ENCODE results near the gene NPIPA1.
"Not testable (repeated sequence)": the region's sequence is repeated elsewhere in the genome, so short reads cannot be mapped to it uniquely, and the experiment has no call there.

The NPIPA1 gene

DNA sequence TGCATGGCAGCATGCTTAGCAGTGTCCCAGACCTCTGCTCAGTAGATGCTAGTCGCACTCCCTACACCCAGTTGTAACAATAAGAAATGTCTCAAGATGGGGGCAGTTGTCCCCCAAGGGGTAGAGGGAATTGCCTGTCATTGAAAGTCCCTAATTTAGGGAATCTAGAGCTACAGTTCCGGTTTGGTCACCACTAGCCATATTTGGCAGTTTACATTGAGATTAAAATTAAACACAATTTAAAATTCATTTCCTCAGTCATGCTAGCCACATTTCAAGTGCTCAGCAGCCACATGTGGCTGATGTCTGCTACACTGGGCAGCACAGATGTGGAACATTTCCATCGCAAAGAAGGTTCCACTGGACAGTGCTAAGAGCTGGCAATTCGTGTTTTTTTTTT, 41.7 kb downstream of the NPIPA1 start:
- DNase-seq, result not testable (repeated sequence)

DNA sequence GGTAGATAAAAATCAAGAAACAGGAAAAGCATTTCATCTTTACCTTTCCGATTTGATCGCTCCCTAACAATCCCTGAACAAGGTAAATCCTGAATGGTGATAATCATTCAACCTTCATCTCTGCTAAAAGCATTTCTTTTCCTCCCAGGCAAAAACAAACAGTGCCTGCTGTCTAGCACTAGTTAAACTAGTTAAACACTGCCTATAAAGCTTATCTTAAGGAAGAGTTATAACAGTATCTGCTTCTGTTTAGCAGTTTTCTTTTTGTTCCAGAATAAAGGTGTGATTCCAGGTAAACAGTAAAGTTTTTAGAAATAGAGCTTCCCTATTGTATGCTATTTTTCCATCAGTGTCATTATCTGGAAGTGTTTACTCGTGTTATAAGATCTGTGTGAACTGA, 44.0 kb downstream of the NPIPA1 start:
- peak in 2 of 3 experiments; percentile 4 to 32 for DNase-seq

GRCh38 chr16:14982521-14982920, 45.3 kb downstream of the NPIPA1 start:
- DNase-seq, result peak in 1 of 3 experiments; percentile 41

GRCh38 chr16:14988092-14988491, 50.8 kb downstream of the NPIPA1 start:
- not testable (repeated sequence) for DNase-seq

DNA sequence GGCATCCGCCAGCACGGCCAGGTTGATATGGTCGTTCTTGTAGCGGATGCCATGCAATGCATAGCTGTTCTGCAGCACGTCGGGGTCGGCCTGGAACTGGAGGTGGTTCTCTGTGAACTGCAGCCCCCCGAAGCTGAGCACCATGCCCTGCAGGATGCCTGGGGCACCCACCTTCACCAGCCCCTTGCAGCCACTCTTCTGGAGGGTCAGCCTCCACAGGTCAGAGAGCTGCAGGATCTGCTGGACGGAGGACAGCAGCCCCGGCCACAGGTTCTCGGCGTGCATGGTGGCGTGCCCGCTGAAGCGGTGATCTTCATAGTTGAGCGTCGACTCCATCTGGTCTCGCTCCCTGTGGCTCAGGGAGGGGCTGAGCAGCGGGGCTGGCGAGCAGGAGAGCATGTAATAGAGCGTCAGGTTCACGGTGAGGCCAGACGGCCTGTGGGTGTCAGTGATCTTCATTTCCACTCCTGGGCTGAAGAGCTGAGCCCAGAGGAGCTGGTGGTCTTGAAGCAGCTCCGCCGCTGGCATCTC, 51.5 kb downstream of the NPIPA1 start:
- DNase-seq, result not testable (repeated sequence)

GRCh38 chr16:14989291-14990281, 52.3 kb downstream of the NPIPA1 start:
- not testable (repeated sequence) for DNase-seq

GRCh38 chr16:14993277-14994151, 56.3 kb downstream of the NPIPA1 start:
- not testable (repeated sequence) for DNase-seq

GRCh38 chr16:14996702-14997101, 59.5 kb downstream of the NPIPA1 start:
- not testable (repeated sequence) for DNase-seq

GRCh38 chr16:14998300-14998699, 61.1 kb downstream of the NPIPA1 start:
- not testable (repeated sequence) for DNase-seq

GRCh38 chr16:14999845-15000244, 62.6 kb downstream of the NPIPA1 start:
- DNase-seq, result not testable (repeated sequence)

All from NCI-H1417 (cell line).